ENCODE results near the gene ADAMTS10. TPM values are rescaled to one million over a fixed set of nuclear protein-coding genes. Genes with fewer than 3 reads are reported as not detected.
"Not testable (repeated sequence)": the region's sequence is repeated elsewhere in the genome, so short reads cannot be mapped to it uniquely, and the experiment has no call there.

The ADAMTS10 gene
- total RNA-seq, 1 donor from 2014 or later = 10.0 TPM

- DNase-seq (ENCODE audit: missing footprints) = peak; percentile 70
- ATAC-seq = peak; percentile 26
- intact Hi-C loops (cut with DNase I) = loop anchor here (5.0 kb wide), 1 partner anchor 224 kb away; no protein-coding TSS in a partner anchor
These were observed 34.1 kb downstream of the ADAMTS10 start for GRCh38 chr19:8576273-8576993.

GRCh38 chr19:8575467-8575997 lies 35.0 kb downstream of the ADAMTS10 start:
- no peak for DNase-seq (ENCODE audit: missing footprints)
- intact Hi-C loops (cut with DNase I) = loop anchor here (5.0 kb wide), 1 partner anchor 223 kb away; no protein-coding TSS in a partner anchor

GRCh38 chr19:8574619-8574922 lies 35.9 kb downstream of the ADAMTS10 start:
- intact Hi-C loops (cut with DNase I); ATAC-seq; DNase-seq (ENCODE audit: missing footprints): not testable (repeated sequence)

More at GRCh38 chr19:8575467-8575997, 35.0 kb downstream of the ADAMTS10 start:
- no peak for ATAC-seq

- ATAC-seq (no peak), DNase-seq (ENCODE audit: missing footprints) (no peak)
- intact Hi-C loops (cut with DNase I) = no loop called here
These were observed 37.2 kb downstream of the ADAMTS10 start for GRCh38 chr19:8573316-8573715.

GRCh38 chr19:8571006-8571411 lies 39.5 kb downstream of the ADAMTS10 start:
- ATAC-seq (peak; percentile 37), DNase-seq (ENCODE audit: missing footprints) (peak; percentile 68)
- intact Hi-C loops (cut with DNase I) = no loop called here

- intact Hi-C loops (cut with DNase I) = no loop called here
- ATAC-seq (peak; percentile 63), DNase-seq (ENCODE audit: missing footprints) (peak; percentile 82)
These were observed 41.3 kb downstream of the ADAMTS10 start for GRCh38 chr19:8569066-8569771.

GRCh38 chr19:8567522-8568172 lies 42.9 kb downstream of the ADAMTS10 start:
- intact Hi-C loops (cut with DNase I) = no loop called here
- ATAC-seq = peak; percentile 56
- DNase-seq (ENCODE audit: missing footprints) = peak; percentile 72

GRCh38 chr19:8566855-8567254 lies 43.7 kb downstream of the ADAMTS10 start:
- intact Hi-C loops (cut with DNase I) = no loop called here
- DNase-seq (ENCODE audit: missing footprints) = no peak
- no peak for ATAC-seq

- ATAC-seq; DNase-seq (ENCODE audit: missing footprints); intact Hi-C loops (cut with DNase I): not testable (repeated sequence)
These were observed 45.6 kb downstream of the ADAMTS10 start for GRCh38 chr19:8564866-8565265.

- no peak for ATAC-seq
- intact Hi-C loops (cut with DNase I) = no loop called here
- no peak for DNase-seq (ENCODE audit: missing footprints)
These were observed 49.3 kb downstream of the ADAMTS10 start for GRCh38 chr19:8561075-8561764.

- intact Hi-C loops (cut with DNase I) = no loop called here
These were observed 52.2 kb downstream of the ADAMTS10 start for GRCh38 chr19:8558325-8558724.

GRCh38 chr19:8557642-8558238 lies 52.8 kb downstream of the ADAMTS10 start:
- intact Hi-C loops (cut with DNase I) = no loop called here
- peak; percentile 20 for ATAC-seq
- peak; percentile 62 for DNase-seq (ENCODE audit: missing footprints)

More at GRCh38 chr19:8558325-8558724, 52.2 kb downstream of the ADAMTS10 start:
- DNase-seq (ENCODE audit: missing footprints) (peak; percentile 1), ATAC-seq (no peak)

- ATAC-seq; DNase-seq (ENCODE audit: missing footprints); intact Hi-C loops (cut with DNase I): not testable (repeated sequence)
These were observed 56.8 kb downstream of the ADAMTS10 start for GRCh38 chr19:8553729-8554128.

- no peak for DNase-seq (ENCODE audit: missing footprints)
- intact Hi-C loops (cut with DNase I) = no loop called here
- no peak for ATAC-seq
These were observed 57.7 kb downstream of the ADAMTS10 start for GRCh38 chr19:8552810-8553209.

- no peak for DNase-seq (ENCODE audit: missing footprints)
- intact Hi-C loops (cut with DNase I) = no loop called here
- no peak for ATAC-seq
These were observed 60.4 kb downstream of the ADAMTS10 start for GRCh38 chr19:8550070-8550469.

GRCh38 chr19:8545743-8546142 lies 64.8 kb downstream of the ADAMTS10 start:
- intact Hi-C loops (cut with DNase I) = no loop called here
- DNase-seq (ENCODE audit: missing footprints) (peak; percentile 11), ATAC-seq (no peak)

GRCh38 chr19:8544168-8544567 lies 66.3 kb downstream of the ADAMTS10 start:
- ATAC-seq = no peak
- intact Hi-C loops (cut with DNase I) = no loop called here
- DNase-seq (ENCODE audit: missing footprints) = peak; percentile 7

GRCh38 chr19:8539621-8540149 lies 70.8 kb downstream of the ADAMTS10 start:
- ATAC-seq = no peak
- DNase-seq (ENCODE audit: missing footprints) = no peak
- intact Hi-C loops (cut with DNase I) = no loop called here

Measured in Right ventricle myocardium inferior (tissue), 1 donor.